ENCODE data around the gene CELF5.

DNA sequence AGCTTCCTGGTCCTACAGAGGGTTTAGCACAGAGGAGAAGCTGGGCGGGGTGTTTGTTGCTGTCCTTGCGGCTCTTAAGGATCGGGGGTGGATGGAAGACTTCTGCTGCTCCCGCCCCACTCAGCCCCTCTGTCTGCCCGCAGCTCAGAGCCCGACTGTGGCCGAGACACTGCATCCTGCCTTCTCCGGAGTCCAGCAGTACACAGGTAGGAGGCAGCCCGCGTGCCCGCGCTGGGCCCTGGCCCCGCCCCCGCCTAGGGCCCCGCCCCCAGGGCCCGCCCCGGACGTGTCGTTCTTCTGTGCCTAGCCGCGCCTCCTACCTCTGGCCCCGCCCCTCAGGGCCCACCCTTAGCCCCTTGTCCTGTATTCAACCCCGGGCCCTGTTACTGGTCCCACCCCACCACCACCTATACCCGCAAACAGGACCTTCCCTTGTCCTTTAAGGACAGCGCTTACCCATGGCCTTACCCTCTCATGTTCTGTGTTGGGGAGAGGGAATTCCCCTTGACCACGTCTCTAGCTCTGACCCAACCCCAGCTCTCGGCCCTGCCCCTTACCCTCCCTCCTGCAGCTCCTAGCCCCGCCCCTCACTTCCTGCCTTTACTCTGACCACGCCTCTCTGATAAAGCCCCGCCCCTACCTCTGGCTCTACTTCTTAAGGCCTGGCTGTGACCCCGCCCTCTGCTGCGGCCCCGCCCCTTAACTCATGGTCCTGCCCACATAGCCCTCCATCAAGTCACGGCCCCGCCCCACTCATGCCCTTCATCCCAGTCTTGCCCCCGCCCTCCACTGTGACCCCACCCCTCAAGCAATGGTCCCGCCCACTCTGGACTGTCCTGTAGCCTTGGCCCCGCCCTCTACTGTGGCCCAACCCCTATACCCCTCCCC lies 60.5 kb downstream of the CELF5 start:
- TF ChIP-seq, protein P1, sequence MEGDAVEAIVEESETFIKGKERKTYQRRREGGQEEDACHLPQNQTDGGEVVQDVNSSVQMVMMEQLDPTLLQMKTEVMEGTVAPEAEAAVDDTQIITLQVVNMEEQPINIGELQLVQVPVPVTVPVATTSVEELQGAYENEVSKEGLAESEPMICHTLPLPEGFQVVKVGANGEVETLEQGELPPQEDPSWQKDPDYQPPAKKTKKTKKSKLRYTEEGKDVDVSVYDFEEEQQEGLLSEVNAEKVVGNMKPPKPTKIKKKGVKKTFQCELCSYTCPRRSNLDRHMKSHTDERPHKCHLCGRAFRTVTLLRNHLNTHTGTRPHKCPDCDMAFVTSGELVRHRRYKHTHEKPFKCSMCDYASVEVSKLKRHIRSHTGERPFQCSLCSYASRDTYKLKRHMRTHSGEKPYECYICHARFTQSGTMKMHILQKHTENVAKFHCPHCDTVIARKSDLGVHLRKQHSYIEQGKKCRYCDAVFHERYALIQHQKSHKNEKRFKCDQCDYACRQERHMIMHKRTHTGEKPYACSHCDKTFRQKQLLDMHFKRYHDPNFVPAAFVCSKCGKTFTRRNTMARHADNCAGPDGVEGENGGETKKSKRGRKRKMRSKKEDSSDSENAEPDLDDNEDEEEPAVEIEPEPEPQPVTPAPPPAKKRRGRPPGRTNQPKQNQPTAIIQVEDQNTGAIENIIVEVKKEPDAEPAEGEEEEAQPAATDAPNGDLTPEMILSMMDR (IDR thresholded peaks at IDR 0.05), result no peak
- no peak for TF ChIP-seq POLR2A (IDR thresholded peaks at IDR 0.05)

All from ovary (tissue), 3 donors.